Endothelial cell of umbilical vein (primary cell): ENCODE measurements around the gene SYNPR. TPM values are rescaled to one million over a fixed set of nuclear protein-coding genes. Genes with fewer than 3 reads are reported as not detected.

Experiments
- BruUV-seq: library from RNA; stranded (reverse); fragments of 400-500 nt; replicated peaks from 2 replicates; lab custom pipeline; 2021; lab: Mats Ljungman, UMichigan
- CTCF ChIA-PET: fragments of 300-600, 350-600 bp; sonication (Branson Sonifier 250); formaldehyde crosslinking; loops from one replicate; lab custom pipeline; 2021; ENCODE audit warnings: antibody characterized with exemption, inconsistent platforms; lab: Charles Lee
- POLR2A ChIA-PET: fragments of 300-600, 350-600 bp; sonication (Branson Sonifier 250); formaldehyde crosslinking; loops from one replicate; lab custom pipeline; 2021; ENCODE audit warnings: antibody characterized with exemption, inconsistent platforms; lab: Charles Lee
- DNase-seq: peaks from one replicate; pipeline ENCODE4 v3.0.0-alpha.2; 2011; ENCODE audit warnings: low read depth, low spot score
- FAIRE-seq: peaks from 2 replicates; lab custom pipeline; 2011; peaks lifted over from hg19 to GRCh38; lab: Jason Lieb, UNC
- H2AFZ ChIP-seq: 2 replicates; pipeline ENCODE4 v1.6.0; 2012; ENCODE audit warnings: low read depth, low read length, control low read depth, inconsistent platforms
- H3K27ac ChIP-seq: 2 replicates; pipeline ENCODE4 v1.5.1; 2011; ENCODE audit warnings: low read depth, mild to moderate bottlenecking, control low read depth, low read length, moderate library complexity; ENCODE audit not compliant: insufficient read depth
- H3K27me3 ChIP-seq, 2 experiments: 2 replicates each; pipeline versions ENCODE4 v1.6.0 to v1.6.1; 2011; ENCODE audit warnings: low read length in 2 of 2, mixed read lengths in 1 of 2; ENCODE audit not compliant: control insufficient read depth in 2 of 2, insufficient read depth in 2 of 2
- H3K36me3 ChIP-seq, 2 experiments: 2 replicates in 1 of 2; 3 replicates in 1 of 2; pipeline ENCODE4 v1.5.1; 2011; ENCODE audit warnings: low read length in 2 of 2, mild to moderate bottlenecking in 1 of 2, moderate library complexity in 1 of 2; ENCODE audit not compliant: control insufficient read depth in 2 of 2, insufficient read depth in 2 of 2; ENCODE audit errors: extremely low read depth in 1 of 2
- H3K4me1 ChIP-seq: 3 replicates; pipeline ENCODE4 v1.5.1; 2011; ENCODE audit warnings: mild to moderate bottlenecking, low read length; ENCODE audit not compliant: control insufficient read depth, insufficient read depth; ENCODE audit errors: extremely low read depth
- H3K4me2 ChIP-seq: 2 replicates; pipeline ENCODE4 v1.6.1; 2011; ENCODE audit warnings: low read length, control low read depth, mixed read lengths; ENCODE audit not compliant: insufficient read depth
- H3K4me3 ChIP-seq, 3 experiments: fragments of 200-600 bp in 1 of 3; sonication (generic), shearing (Covaris generic) in 1 of 3; replicated peaks in 1 of 3; 2 replicates each; pipeline ENCODE4 v1.5.1; 2011 to 2016; ENCODE audit warnings: control low read depth in 3 of 3, low read length in 3 of 3, mild to moderate bottlenecking in 2 of 3, inconsistent platforms in 1 of 3, low read depth in 1 of 3, moderate library complexity in 1 of 3; ENCODE audit not compliant: insufficient read depth in 1 of 3
- H3K79me2 ChIP-seq: 2 replicates; pipeline ENCODE4 v1.6.0; 2012; ENCODE audit warnings: low read length, inconsistent platforms; ENCODE audit not compliant: control insufficient read depth, insufficient read depth
- H3K9ac ChIP-seq: replicated peaks from 2 replicates; pipeline ENCODE3; 2011; ENCODE audit warnings: low read length, control low read depth; ENCODE audit not compliant: insufficient read depth; ENCODE audit errors: extremely low read depth
- H3K9me1 ChIP-seq: replicated peaks from 3 replicates; pipeline ENCODE4 v1.6.0; 2011; ENCODE audit warnings: mild to moderate bottlenecking, low read length; ENCODE audit not compliant: control insufficient read depth, insufficient read depth; ENCODE audit errors: extremely low read depth
- H3K9me3 ChIP-seq: replicated peaks from 2 replicates; pipeline ENCODE4 v1.5.1; 2012; ENCODE audit warnings: low read length, inconsistent platforms; ENCODE audit not compliant: control insufficient read depth, insufficient read depth
- H4K20me1 ChIP-seq: replicated peaks from 2 replicates; pipeline ENCODE3; 2011; ENCODE audit warnings: mild to moderate bottlenecking, low read length; ENCODE audit not compliant: control insufficient read depth, insufficient read depth; ENCODE audit errors: extremely low read depth
- CTCF ChIP-seq, 2 donors: IDR thresholded peaks; 1 replicate in 1 of 2; 2 replicates in 1 of 2; pipeline ENCODE4 v1.5.1; 2011; ENCODE audit warnings: low read length in 2 of 2, mild to moderate bottlenecking in 2 of 2, moderate library complexity in 2 of 2, control low read depth in 1 of 2, inconsistent platforms in 1 of 2, low read depth in 1 of 2; ENCODE audit not compliant: insufficient read depth in 1 of 2; ENCODE audit errors: extremely low read depth in 1 of 2
- EZH2 ChIP-seq: IDR thresholded peaks from 2 replicates; pipeline ENCODE4 v1.6.1; 2012; ENCODE audit warnings: borderline replicate concordance, low read depth, mild to moderate bottlenecking, moderate library complexity, low read length, inconsistent platforms; ENCODE audit not compliant: severe bottlenecking
- FOS ChIP-seq: IDR thresholded peaks from 2 replicates; pipeline ENCODE4 v1.6.1; 2011; ENCODE audit warnings: mild to moderate bottlenecking, low read length, moderate library complexity, borderline replicate concordance; ENCODE audit not compliant: insufficient read depth
- GATA2 ChIP-seq: IDR thresholded peaks from 2 replicates; pipeline ENCODE4 v1.7.0; 2011; ENCODE audit warnings: low read depth, mild to moderate bottlenecking, moderate library complexity, mixed read lengths, low read length; ENCODE audit not compliant: insufficient read length, insufficient read depth
- JUN ChIP-seq: IDR thresholded peaks from 2 replicates; pipeline ENCODE4 v1.6.1; 2011; ENCODE audit warnings: borderline replicate concordance, low read depth; ENCODE audit not compliant: insufficient read length, insufficient read depth
- MAX ChIP-seq: IDR thresholded peaks from 2 replicates; pipeline ENCODE4 v1.6.1; 2011; ENCODE audit not compliant: insufficient read depth, insufficient read length
- MYC ChIP-seq: IDR thresholded peaks from one replicate; pipeline ENCODE4 v1.6.1; 2011; ENCODE audit warnings: mild to moderate bottlenecking, low read depth, low read length
- POLR2A ChIP-seq: IDR thresholded peaks from 2 replicates; pipeline ENCODE4 v1.6.1; 2012; ENCODE audit warnings: low read depth, mild to moderate bottlenecking, control low read depth, low read length
- POLR2AphosphoS5 ChIP-seq: IDR thresholded peaks from 2 replicates; pipeline ENCODE4 v1.6.1; 2012; ENCODE audit warnings: low read depth, mild to moderate bottlenecking, control low read depth, low read length, moderate library complexity; ENCODE audit not compliant: insufficient read depth
- dilution Hi-C: fragments of 300-500 bp; cut with MboI; formaldehyde crosslinking; loops from one replicate; pipeline ENCODE4 v1.15.0; 2019; ENCODE audit warnings: low sequenced_read_pairs; ENCODE audit not compliant: extremely low pct_ligation_motif_present
- intact Hi-C: fragments of 100-400 bp; cut with micrococcal nuclease; formaldehyde crosslinking; loops from one replicate; pipeline ENCODE4 v1.10.0; 2022
- polyA plus RNA-seq, 4 experiments: library from polyadenylated mRNA; depleted of rRNA in 3 of 4; stranded (reverse) in 3 of 4; unstranded in 1 of 4; fragments of >200 nt; gene quantifications; 2 replicates each; pipeline versions ENCODE4 v1.2.1 to v1.2.3, GENCODE V29; 2011 to 2012; ENCODE audit warnings: missing spikeins in 1 of 4
- total RNA-seq: library from RNA; stranded (reverse); gene quantifications from 2 replicates; pipeline ENCODE4 v1.2.3, GENCODE V29; 2021

SYNPR gene
- total and polyA plus RNA-seq, 2 donors (not counting 3 experiments of a cell fraction or from before 2014, with no cell fraction given) = not detected

DNA sequence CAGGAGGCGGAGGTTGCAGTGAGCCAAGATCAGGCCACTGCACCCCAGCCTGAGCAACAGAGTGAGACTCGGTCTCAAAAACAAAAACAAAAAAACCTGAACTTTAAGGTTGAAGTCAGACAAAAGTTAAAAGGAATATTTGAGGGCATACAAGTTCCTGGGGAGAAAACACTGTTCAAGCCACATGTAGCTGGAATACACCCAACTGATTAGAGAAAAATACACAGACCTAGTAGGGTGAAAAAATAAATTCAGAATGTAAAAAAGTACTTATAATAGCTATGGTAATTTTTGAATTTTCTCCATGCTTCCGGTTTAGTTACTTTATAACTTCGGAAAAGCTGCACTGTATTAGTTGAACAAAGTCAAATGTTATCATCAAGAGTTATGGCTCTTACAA is 331.7 kb downstream of the SYNPR start:
- ChIA-PET CTCF (interaction anchor here (1.0 kb wide), 1 partner anchor 10 kb away, joined by 3 read pairs; no protein-coding TSS in a partner anchor), POLR2A (no interaction called here)
- Histone ChIP-seq H3K27ac (no peak overlapping the region), H3K9me1 (no peaks in the 10 kb centered on the region), H3K79me2 (no peaks in the 10 kb centered on the region), H3K4me1 (no peaks in the 10 kb centered on the region), H3K27me3 (no peaks in the 10 kb centered on the region), H4K20me1 (no peaks in the 10 kb centered on the region), H3K4me2 (no peak overlapping the region), H3K9ac (no peak overlapping the region), H3K36me3 (no peaks in the 10 kb centered on the region), H3K4me3 (no peak overlapping the region), H3K9me3 (no peaks in the 10 kb centered on the region), H2AFZ (no peak overlapping the region)
- DNase-seq (no peak), FAIRE-seq (no peak)
- intact Hi-C loops = no loop called here
- no peak for TF ChIP-seq CTCF (IDR thresholded peaks at IDR 0.05; ENCODE audit: extremely low read depth in 1 of 2, insufficient read depth in 1 of 2, low read depth in 1 of 2, low read length in 2 of 2)
- no peak for TF ChIP-seq POLR2AphosphoS5
- TF ChIP-seq FOS = no peak
- no peak for TF ChIP-seq POLR2A
- TF ChIP-seq MYC = no peak
- TF ChIP-seq JUN = no peak
- no peak for TF ChIP-seq MAX
- no peak for TF ChIP-seq EZH2
- no peak for TF ChIP-seq GATA2
- no TSS peak for BruUV-seq
- dilution Hi-C loops = no loop called here
